ENCODE data around the gene IFNA7.

GRCh38 chr9:21244836-21245235, 42.8 kb upstream of the IFNA7 start:
- TF ChIP-seq FOXM1 (IDR thresholded peaks at IDR 0.05; ENCODE audit: borderline replicate concordance) (no peak), SP1 (IDR thresholded peaks at IDR 0.05) (no peak), TARDBP (IDR thresholded peaks at IDR 0.05) (no peak), LEF1 (IDR thresholded peaks at IDR 0.05; ENCODE audit: borderline replicate concordance) (no peak), SUZ12 (IDR thresholded peaks at IDR 0.05) (no peak), BHLHE40 (IDR thresholded peaks at IDR 0.05; ENCODE audit: borderline replicate concordance) (no peak), ELF4 (IDR thresholded peaks at IDR 0.05) (no peak), FOXA1 (IDR thresholded peaks at IDR 0.05) (no peak), FOXK2 (IDR thresholded peaks at IDR 0.05) (no peak), ARNT (IDR thresholded peaks at IDR 0.05) (no peak)
